ENCODE measurements around the gene COBLL1.

GRCh38 chr2:164778723-164779122 is 62.9 kb downstream of the COBLL1 start:
- TF ChIP-seq, protein P1, sequence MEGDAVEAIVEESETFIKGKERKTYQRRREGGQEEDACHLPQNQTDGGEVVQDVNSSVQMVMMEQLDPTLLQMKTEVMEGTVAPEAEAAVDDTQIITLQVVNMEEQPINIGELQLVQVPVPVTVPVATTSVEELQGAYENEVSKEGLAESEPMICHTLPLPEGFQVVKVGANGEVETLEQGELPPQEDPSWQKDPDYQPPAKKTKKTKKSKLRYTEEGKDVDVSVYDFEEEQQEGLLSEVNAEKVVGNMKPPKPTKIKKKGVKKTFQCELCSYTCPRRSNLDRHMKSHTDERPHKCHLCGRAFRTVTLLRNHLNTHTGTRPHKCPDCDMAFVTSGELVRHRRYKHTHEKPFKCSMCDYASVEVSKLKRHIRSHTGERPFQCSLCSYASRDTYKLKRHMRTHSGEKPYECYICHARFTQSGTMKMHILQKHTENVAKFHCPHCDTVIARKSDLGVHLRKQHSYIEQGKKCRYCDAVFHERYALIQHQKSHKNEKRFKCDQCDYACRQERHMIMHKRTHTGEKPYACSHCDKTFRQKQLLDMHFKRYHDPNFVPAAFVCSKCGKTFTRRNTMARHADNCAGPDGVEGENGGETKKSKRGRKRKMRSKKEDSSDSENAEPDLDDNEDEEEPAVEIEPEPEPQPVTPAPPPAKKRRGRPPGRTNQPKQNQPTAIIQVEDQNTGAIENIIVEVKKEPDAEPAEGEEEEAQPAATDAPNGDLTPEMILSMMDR (IDR thresholded peaks at IDR 0.05): no peak
- TF ChIP-seq EP300 (IDR thresholded peaks at IDR 0.05) (no peak), POLR2A (IDR thresholded peaks at IDR 0.05) (no peak)
